ENCODE data around the gene NR1H4.

NR1H4 gene

GRCh38 chr12:100443434-100443833 lies 30.2 kb upstream of the NR1H4 start:
- Histone ChIP-seq H2AFZ (ENCODE audit: low read length) (no peak overlapping the region), H3K9me3 (ENCODE audit: insufficient read depth, low read depth, low read length) (no peaks in the 10 kb centered on the region), H3K4me1 (ENCODE audit: insufficient read depth, low read length, poor library complexity, severe bottlenecking) (no peaks in the 10 kb centered on the region), H3K36me3 (ENCODE audit: insufficient read depth, low read length) (no peaks in the 10 kb centered on the region), H3K9me2 (replicated peaks; ENCODE audit: low read depth, low read length) (no peaks in the 10 kb centered on the region), H3K79me2 (ENCODE audit: insufficient read depth, low read length) (no peaks in the 10 kb centered on the region), H3K4me3 (ENCODE audit: low read length, poor library complexity, severe bottlenecking) (no peak overlapping the region), H4K20me1 (ENCODE audit: insufficient read depth, low read length, poor library complexity, severe bottlenecking) (no peaks in the 10 kb centered on the region), H3K27me3 (ENCODE audit: insufficient read depth, low read length, poor library complexity, severe bottlenecking) (no peaks in the 10 kb centered on the region), H3F3A (ENCODE audit: low read depth) (no peaks in the 10 kb centered on the region), H3K9ac (ENCODE audit: low read depth, low read length, poor library complexity, severe bottlenecking) (no peak overlapping the region), H3K4me2 (ENCODE audit: low read depth, low read length, poor library complexity, severe bottlenecking) (no peak overlapping the region)
- TF ChIP-seq, protein P1, sequence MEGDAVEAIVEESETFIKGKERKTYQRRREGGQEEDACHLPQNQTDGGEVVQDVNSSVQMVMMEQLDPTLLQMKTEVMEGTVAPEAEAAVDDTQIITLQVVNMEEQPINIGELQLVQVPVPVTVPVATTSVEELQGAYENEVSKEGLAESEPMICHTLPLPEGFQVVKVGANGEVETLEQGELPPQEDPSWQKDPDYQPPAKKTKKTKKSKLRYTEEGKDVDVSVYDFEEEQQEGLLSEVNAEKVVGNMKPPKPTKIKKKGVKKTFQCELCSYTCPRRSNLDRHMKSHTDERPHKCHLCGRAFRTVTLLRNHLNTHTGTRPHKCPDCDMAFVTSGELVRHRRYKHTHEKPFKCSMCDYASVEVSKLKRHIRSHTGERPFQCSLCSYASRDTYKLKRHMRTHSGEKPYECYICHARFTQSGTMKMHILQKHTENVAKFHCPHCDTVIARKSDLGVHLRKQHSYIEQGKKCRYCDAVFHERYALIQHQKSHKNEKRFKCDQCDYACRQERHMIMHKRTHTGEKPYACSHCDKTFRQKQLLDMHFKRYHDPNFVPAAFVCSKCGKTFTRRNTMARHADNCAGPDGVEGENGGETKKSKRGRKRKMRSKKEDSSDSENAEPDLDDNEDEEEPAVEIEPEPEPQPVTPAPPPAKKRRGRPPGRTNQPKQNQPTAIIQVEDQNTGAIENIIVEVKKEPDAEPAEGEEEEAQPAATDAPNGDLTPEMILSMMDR (conservative IDR thresholded peaks at IDR 0.05; ENCODE audit: low read length), result no peak
- no peak for TF ChIP-seq EZH2phosphoT487 (IDR thresholded peaks at IDR 0.05; ENCODE audit: borderline replicate concordance)

- H3K9ac ChIP-seq (ENCODE audit: low read depth, low read length, poor library complexity, severe bottlenecking), result no peak overlapping the region
- no peaks in the 10 kb centered on the region for H3K9me3 ChIP-seq (ENCODE audit: insufficient read depth, low read depth, low read length)
- H3K9me2 ChIP-seq (replicated peaks; ENCODE audit: low read depth, low read length), result no peaks in the 10 kb centered on the region
- no peak for TF ChIP-seq EZH2phosphoT487 (IDR thresholded peaks at IDR 0.05; ENCODE audit: borderline replicate concordance)
- TF ChIP-seq, protein P1 (conservative IDR thresholded peaks at IDR 0.05; ENCODE audit: low read length), result no peak
- H3K36me3 ChIP-seq (ENCODE audit: insufficient read depth, low read length), result no peaks in the 10 kb centered on the region
- no peak overlapping the region for H3K4me3 ChIP-seq (ENCODE audit: low read length, poor library complexity, severe bottlenecking)
- H3F3A ChIP-seq (ENCODE audit: low read depth), result no peaks in the 10 kb centered on the region
- H4K20me1 ChIP-seq (ENCODE audit: insufficient read depth, low read length, poor library complexity, severe bottlenecking), result no peaks in the 10 kb centered on the region
- H3K4me2 ChIP-seq (ENCODE audit: low read depth, low read length, poor library complexity, severe bottlenecking), result no peak overlapping the region
- no peaks in the 10 kb centered on the region for H3K79me2 ChIP-seq (ENCODE audit: insufficient read depth, low read length)
- no peak overlapping the region for H2AFZ ChIP-seq (ENCODE audit: low read length)
- H3K27me3 ChIP-seq (ENCODE audit: insufficient read depth, low read length, poor library complexity, severe bottlenecking), result no peaks in the 10 kb centered on the region
- no peaks in the 10 kb centered on the region for H3K4me1 ChIP-seq (ENCODE audit: insufficient read depth, low read length, poor library complexity, severe bottlenecking)
Measured at GRCh38 chr12:100445081-100445481, 28.6 kb upstream of the NR1H4 start.

- no peaks in the 10 kb centered on the region for H3K79me2 ChIP-seq (ENCODE audit: insufficient read depth, low read length)
- no peak for TF ChIP-seq EZH2phosphoT487 (IDR thresholded peaks at IDR 0.05; ENCODE audit: borderline replicate concordance)
- TF ChIP-seq, protein P1 (conservative IDR thresholded peaks at IDR 0.05; ENCODE audit: low read length), result no peak
- H3K36me3 ChIP-seq (ENCODE audit: insufficient read depth, low read length), result no peaks in the 10 kb centered on the region
- no peaks in the 10 kb centered on the region for H3K9me2 ChIP-seq (replicated peaks; ENCODE audit: low read depth, low read length)
- no peak overlapping the region for H3K4me3 ChIP-seq (ENCODE audit: low read length, poor library complexity, severe bottlenecking)
- no peaks in the 10 kb centered on the region for H3F3A ChIP-seq (ENCODE audit: low read depth)
- H4K20me1 ChIP-seq (ENCODE audit: insufficient read depth, low read length, poor library complexity, severe bottlenecking), result no peaks in the 10 kb centered on the region
- H3K9me3 ChIP-seq (ENCODE audit: insufficient read depth, low read depth, low read length), result no peaks in the 10 kb centered on the region
- H3K4me2 ChIP-seq (ENCODE audit: low read depth, low read length, poor library complexity, severe bottlenecking), result no peak overlapping the region
- H3K4me1 ChIP-seq (ENCODE audit: insufficient read depth, low read length, poor library complexity, severe bottlenecking), result no peaks in the 10 kb centered on the region
- H3K9ac ChIP-seq (ENCODE audit: low read depth, low read length, poor library complexity, severe bottlenecking), result no peak overlapping the region
- H3K27me3 ChIP-seq (ENCODE audit: insufficient read depth, low read length, poor library complexity, severe bottlenecking), result no peaks in the 10 kb centered on the region
- H2AFZ ChIP-seq (ENCODE audit: low read length), result no peak overlapping the region
Measured at GRCh38 chr12:100447381-100447780, 26.3 kb upstream of the NR1H4 start.

All from Loucy (cell line).